CD4-positive, alpha-beta T cell treated with Interleukin-21 for 1 hour (primary cell): Measurements from ENCODE around the gene NRL.
A peak's percentile ranks its signal among the peaks of the same experiment; 100 is the strongest.
"Not testable (repeated sequence)": the region's sequence is repeated elsewhere in the genome, so short reads cannot be mapped to it uniquely, and the experiment has no call there.

ENCODE experiments used
- DNase-seq: peaks from one replicate; pipeline ENCODE4 v3.0.0-alpha.2; 2020

Gene NRL

DNA sequence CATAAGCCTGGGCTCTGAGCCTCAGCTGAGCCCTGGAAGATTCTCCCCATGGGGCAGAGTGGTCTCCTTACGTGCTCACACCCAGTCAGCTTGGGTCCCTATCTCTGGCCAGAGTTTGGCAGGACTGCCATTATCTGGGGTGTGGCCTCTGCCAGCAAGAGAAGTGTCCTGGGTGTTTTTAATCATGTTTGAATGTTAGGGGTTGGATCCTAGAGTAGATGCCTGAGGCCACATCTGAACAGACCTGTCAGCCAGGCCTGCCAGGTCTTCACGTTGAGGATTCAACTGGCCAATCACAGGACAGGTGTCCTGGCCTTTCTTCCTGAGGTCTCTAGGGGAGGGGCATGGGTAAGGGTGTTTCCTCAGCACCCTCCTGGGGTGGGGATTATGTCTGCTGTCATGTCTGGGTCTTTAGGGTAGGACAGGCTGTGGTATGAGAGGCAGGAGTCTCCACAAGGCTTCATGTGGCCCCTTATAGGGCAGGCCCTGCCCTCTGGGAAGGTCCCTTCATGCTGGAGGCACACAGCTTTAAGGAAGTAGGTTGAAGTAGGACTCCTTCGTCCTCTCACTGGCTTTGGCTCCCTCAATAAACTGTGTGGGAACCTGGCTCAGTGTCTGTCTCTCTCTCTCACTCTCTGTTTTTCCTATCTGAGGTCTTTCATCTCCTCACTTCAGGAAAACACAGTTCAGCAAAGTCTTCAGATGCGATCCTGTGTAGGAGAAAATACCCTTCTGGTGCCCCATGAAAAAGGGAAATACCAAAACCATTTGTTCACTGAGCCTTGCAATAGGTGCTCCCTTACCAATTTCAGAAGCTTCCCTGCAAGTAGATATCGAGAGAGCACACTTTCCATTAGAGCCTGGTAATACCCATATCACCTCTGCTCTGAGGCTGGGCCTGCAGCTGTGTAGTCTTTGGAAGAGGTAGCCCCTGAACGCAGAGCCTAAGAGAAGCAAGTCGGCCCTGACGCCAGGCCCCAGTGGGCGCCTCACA lies 9.0 kb upstream of the NRL start:
- DNase-seq = no peak

DNA sequence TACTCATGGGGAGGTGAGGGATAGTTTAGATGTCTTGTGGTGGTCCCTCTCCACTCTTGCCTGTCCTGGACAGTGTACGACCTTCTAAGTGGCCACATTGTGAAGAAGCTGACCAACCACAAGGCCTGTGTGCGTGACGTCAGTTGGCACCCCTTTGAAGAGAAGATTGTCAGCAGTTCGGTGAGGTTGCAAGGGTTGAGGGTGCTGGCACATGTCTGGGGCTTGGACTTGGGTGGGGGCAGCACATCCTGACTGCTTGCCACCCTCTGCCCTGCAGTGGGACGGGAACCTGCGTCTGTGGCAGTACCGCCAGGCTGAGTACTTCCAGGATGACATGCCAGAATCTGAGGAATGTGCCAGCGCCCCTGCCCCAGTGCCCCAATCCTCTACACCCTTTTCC lies 8.1 kb upstream of the NRL start:
- no peak for DNase-seq

DNA sequence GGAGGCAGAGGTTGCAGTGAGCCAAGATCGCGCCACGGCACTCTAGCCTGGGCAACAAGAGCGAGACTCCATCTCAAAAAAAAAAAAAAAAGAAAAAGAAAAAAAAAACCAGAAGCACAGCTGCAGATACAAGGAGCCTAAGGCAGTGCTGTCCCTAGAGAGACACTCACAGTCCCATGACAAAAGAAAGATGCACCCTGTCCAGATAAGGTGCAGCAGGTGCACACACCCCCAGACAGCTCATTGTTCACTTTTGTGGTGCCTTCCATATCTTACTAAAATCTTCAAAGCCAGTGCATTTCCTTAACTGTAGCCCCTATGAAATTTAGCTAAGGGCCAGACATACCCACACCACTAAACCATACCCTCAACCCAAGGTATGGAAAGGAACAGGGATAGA lies 7.7 kb upstream of the NRL start:
- no peak for DNase-seq

DNA sequence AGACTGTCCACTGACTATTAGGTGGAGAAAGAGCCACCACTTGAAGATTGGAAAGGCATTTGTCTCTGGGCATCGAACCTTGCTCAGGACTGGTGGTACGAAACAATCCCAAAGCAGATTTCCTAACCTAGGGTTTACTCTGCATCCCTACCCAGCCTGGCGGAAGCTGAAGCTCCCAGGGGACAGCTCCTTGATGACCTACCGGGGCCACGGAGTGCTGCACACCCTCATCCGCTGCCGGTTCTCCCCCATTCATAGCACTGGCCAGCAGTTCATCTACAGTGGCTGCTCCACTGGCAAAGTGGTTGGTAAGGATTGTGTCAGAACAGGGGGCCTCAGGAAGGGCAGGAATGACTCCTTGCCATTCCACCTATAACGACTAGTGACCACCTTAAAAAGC lies 6.5 kb upstream of the NRL start:
- no peak for DNase-seq

DNA sequence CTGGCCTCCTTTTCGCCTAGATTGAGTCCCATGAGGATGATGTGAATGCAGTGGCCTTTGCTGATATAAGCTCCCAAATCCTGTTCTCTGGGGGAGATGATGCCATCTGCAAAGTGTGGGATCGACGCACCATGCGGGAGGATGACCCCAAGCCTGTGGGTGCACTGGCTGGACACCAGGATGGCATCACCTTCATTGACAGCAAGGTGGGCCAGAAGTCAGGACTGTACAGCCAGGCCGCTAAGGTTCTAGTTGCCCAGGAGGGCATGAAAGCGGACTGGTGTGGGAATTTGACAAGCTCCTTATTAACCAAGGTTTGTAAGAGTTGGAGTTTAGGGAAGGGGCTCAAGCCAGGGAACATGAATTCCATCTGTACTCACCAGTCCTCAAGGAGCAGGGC lies 4.9 kb upstream of the NRL start:
- DNase-seq = no peak

DNA sequence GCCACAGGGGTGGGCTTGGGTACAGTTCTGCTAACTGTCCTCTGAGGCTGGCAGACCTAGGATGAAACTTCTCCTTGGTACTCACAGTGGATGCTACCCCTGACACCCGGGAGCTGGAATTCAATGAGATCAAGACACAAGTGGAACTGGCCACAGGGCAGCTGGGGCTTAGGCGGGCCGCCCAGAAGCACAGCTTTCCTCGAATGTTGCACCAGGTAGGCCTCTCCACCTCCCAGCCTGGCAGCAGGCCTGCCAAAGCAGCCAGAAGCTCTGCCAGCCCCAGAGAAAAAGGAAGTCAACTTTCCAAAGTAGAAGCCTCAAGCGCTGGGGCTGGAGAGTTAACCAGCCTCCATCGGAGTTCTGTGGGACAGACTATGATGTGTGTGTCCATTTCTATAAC lies 2.4 kb upstream of the NRL start:
- no peak for DNase-seq

DNA sequence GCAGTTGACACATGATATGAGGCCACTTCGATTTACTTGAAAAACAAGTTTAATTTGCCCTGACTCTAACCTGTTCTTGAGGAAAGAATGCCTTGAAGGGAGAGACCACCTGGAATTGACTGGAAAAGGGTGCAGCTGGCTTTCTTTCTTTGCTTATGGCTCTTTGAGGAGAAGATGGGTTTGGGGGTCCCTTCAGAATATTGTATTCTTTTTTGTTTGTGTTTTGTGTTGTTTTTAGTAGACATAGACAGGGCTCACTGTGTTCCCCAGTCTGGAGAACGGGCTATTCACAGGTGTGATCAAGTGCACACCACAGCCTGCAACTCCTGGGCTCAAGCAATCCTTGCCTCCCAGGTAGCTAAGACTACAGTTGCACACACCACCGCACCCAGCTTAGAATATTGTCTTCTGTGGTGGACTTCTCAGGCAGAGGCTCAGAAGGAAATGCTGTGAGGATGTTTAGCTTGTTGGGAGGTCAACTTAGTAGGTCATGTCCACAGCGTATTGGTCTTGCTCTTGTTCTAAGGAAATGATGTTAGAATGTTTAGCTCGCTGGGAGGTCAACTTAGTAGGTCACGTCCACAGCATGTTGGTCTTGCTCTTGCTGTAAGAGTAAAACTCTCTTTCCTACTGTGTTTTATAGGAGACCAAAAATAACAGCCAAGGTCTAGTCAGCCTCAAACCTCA lies 1.5 kb upstream of the NRL start:
- no peak for DNase-seq

DNA sequence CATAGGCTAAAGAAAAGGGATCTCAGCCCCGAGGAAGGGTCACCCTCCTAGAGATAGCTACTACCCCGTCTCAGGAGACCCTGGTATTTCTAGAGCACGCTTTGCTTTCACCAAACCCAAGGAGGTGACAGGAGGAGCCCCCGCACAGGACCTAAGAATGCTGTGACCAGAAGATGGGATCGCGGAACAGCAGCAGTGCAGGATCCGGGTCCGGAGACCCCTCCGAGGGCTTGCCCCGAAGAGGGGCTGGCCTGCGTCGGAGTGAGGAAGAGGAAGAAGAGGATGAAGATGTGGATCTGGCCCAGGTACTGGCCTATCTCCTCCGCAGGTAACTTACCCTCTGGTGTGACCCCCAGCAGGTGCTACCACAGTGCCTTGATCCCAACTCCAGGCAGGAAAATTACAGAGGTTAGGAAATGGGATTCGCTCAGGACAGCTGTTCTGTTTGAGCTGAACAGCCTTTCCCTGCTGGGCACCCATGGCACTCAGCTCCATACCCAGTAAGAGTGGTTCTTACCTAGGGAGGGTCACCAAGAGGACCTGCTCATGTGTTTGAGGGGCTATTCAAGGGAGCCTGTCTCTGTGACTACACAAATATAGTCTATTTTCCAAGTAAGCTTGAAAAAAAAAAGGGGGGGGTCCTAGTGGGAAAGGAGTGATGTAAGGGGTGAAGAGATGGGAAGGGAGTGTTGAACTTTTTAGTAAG lies 826 bp upstream of the NRL start:
- DNase-seq = no peak

DNA sequence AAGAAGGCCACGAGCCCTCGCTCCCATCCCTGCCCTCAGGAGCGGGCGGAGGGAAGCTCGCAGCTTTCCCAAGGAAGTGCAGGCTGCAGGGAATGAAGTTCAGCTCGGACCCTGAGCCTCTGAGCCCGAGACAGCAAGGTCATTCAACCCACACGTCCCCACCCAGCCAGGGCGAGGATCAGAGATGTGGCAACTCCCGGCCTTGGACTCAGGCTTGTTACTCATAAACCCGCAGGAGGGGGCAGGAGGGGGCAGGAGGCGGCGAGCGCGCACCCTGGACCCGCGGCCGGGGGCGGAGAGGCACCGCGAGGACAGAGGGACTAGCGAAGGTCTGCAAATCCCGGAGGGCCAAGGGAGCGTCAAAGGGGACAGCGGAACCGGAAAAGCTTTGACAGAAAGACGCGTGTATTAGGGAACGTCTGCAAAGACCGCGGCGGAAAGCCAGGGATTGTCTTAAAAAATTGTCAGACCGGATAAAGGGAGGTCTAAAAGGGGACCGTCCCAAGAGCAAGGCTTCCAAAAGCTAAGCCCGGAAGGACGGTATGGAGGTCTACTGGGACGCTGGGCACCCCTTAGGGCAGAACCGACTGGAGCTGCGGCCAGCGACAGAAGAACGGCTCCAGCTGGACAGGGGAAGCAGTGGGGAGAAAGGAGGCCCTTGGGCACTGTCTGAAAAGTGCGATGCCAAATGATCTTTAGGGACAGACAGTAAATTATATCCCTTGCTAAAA lies 783 bp downstream of the NRL start:
- DNase-seq = peak; percentile 88

DNA sequence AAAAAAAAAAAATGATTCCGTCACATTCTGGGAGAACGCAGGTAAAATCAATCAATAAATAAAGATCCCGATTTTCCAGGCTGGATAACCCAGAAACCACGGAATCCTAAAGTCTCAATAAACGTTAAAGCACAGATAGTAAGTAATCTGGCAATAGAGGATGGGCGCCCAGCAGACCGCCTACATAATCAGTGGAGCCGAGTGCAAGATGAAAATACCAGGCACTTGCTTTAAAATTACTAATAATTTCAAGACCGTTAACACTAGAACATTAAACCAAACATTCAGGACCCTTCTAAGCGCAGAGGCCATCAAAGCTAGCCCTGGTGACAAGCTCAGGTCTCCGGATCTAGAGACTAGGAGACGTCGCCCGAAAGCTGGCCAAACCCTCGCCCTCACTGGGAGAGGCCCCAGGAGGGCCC lies 1.4 kb downstream of the NRL start:
- peak; percentile 15 for DNase-seq

DNA sequence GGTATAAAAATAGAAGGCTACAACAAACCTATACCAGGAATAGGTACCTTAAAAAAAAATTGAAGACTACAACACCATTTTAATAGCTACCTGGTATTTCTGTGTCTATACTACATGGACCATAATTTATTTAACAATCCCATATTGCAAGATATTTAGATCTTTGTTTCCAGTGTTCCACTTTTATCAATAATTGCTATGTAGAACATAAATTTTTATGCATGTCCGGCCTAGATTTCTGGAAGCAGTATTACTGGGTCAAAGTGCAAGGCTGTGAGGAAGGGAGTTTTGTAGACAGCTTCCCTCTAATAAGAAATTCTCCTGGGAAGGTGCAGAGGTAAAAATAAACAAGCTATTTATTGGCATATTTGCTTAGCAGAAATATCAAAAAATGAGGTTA lies 4.2 kb downstream of the NRL start:
- DNase-seq = no peak

DNA sequence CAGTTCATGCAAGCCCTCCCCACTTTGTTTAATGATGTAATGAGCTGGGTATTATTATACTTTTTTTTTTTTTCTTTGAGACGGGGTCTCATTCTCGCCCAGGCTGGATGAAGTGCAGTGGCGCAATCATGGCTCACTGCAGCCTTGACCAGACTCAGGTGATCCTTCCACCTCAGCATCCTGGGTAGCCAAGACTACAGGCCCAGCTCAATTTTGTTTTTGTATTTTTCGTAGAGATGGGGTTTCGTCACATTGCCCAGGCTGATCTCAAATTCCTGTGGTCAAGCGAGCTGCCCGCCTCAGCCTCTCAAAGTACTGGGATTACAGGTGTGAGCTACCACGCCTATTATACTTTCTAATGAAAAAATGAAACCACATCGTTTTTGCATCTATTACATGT lies 4.7 kb downstream of the NRL start:
- no peak for DNase-seq

DNA sequence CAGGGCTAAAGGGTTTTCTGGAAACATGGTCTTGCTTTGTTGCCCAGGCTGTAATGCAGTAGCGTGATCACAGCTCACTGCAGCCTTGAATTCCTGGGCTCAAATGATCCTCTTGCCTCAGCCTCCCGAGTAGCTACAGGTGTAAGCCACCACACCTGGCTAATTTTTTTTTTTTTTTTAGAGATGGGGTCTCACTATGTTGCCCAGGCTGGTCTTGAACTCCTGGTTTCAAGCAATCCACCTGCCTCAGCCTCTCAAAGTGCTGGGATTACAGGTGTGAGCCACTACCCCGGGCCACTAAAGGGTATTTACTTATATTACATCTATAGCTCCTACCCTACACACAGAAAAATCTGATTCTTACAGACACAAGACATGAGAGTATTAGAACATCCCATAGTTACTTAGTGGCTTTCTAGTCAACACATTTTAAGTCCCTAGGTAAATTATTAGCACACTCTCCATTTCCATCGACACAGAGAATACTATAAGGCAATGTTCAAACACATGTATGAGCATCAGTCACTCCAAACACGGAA lies 6.3 kb downstream of the NRL start:
- no peak for DNase-seq

DNA sequence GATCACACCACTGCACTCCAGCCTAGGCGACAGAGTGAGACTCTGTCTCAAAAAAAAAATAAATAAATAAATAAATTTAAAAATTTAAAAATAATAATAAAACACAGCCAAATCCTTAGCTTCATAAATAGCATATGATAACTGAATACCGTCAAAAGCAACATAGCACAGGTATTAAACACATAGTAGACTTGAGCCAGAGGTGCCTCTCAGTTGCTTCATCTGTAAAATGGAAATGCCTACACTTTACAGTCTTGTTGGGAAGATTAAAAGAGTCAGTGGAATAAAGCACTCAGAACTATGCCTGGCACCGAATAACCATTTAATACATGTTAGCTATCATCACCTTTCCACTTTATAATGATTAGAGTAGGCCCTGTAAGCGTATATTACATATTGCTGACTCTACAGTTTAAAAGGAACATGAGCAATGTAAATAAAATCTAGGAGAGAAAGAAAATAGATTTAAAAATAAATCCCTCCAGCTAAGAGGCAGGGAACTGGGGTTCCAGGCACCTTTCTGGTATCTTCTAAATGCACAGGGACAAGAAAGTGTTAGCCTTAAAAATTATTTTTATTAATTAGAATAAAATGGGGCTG lies 8.0 kb downstream of the NRL start:
- DNase-seq = no peak

DNA sequence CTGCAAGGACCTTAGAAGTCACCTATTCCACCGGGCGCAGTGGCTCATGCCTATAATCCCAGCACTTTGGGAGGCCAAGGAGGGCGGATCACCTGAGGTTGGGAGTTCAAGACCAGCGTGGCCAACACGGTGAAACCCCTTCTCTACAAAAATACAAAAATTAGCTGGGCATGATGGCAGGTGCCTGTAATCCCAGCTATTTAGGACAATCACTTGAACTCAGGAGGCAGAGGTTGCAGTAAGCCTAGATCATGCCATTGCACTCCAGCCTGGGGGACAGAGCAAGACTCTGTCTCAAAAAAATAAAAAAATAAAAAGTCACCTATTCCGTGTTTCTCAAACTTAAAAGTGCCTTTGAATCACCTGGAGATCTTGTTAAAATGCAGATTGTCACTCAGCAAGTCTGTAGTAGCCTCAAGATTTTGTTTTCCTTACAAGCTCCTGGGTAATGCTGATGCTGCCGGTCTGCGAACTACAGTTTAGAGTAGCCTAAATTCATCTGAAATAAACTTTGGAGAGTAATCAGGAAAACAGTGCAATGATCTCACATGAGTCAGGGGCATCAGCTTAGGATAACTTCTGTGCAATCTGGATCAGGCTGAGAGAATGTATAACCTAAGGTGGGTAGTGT lies 9.0 kb downstream of the NRL start:
- DNase-seq = not testable (repeated sequence)

DNA sequence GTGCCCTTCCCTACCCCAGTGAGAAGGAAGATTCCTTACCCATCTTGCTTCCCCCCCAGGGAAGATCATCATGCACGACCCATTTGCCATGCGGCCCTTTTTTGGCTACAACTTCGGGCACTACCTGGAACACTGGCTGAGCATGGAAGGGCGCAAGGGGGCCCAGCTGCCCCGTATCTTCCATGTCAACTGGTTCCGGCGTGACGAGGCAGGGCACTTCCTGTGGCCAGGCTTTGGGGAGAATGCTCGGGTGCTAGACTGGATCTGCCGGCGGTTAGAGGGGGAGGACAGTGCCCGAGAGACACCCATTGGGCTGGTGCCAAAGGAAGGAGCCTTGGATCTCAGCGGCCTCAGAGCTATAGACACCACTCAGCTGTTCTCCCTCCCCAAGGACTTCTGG lies 11.3 kb downstream of the NRL start:
- DNase-seq = no peak

DNA sequence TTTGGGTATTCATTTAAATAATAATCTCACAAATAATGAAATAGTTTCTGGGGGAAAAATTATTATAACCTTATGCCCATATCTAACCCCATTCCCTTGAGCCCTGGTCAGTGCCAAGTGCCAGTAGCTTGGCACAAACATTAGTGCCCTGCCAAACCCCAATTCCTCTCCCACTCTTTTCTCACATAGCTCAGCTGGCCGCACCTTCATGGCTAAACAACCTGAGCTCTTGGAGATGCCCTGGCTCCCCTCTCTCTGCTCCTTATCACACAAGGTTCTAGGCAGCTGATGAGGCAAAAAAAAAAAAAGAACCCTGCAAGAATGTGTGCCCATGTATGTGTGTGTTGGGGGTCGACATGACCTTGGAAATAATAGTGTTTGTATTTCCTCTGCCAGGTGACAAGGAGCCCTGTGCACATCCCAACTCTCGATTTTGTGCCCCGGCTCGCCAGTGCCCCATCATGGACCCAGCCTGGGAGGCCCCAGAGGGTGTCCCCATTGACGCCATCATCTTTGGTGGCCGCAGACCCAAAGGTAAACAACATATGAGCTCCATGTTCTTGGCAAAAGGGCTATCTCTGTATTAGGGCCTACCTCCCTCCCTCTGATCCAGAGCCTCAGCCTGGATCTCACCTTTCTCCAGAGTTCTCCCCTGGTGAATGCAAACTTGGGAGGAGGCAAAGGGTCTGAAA lies 12.2 kb downstream of the NRL start:
- DNase-seq = no peak

DNA sequence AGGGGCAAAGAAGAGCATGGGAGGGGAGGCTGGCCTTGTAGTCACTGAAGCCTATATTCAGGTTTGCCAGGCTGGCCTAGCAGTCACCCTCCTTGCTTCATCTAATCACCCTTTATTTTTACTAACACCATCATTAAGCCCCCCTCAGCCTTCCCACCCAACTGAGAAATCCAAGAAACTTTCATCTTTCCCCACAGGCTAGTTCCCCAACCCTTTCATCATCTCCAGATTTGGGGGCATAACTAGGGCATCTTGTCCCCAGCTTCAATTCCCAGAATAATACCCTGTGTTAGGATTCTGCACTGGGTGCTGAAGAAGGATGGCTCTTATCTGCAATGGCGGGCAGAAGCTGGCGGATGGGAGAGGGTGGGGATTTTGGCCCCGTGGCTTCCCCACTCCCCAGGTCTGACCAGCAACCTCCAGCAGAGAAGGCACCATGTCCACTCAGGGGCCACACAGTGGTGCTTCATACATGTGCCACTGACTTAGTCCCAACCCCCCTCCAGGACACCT lies 13.7 kb downstream of the NRL start:
- DNase-seq = no peak

DNA sequence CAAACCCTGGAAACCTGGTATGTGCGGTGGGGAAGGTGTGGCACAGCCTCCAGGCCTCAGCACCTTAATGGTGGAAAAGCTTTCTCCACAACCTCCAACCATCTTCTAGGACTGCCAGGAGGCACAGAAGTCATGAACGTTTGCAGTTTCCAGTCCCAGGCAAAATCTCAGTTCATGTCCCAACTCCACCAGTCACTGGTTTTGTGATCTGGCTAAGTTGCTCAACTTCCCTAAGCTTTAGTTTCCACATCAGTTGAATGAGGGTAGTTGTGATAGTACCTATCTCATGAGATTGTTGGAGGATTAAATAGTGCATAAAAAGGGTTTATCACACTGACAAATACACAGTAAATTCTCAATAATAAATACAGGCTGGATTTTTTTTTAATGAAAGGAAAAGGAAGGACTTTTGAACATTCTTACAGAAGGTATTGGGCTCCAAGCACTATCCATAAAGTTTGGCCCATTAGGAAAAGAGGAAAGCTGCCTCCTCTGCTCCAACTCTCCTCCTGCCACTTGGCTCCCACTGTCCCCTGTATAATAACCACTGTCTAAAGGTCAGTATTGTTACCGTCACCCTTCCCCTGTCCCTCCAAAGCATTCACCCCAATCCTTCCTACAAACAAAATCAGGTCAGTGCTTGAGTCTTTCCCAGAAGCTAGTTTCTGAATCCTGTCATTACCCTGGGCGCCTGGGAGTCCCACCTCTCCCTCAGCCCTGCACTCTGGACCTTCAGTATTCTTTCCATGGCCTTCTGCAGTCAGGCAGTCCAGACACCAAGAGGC lies 14.4 kb downstream of the NRL start:
- DNase-seq = no peak
